Mesenchymal stem cell (in vitro differentiated cells and primary cell): ENCODE results near the gene CPLX4.

Source experiments
- DNase-seq: peaks from one replicate; pipeline ENCODE4 v3.0.0-alpha.2; 2013
- H2AFZ ChIP-seq: one replicate; pipeline ENCODE4 v1.6.1; 2013; ENCODE audit warnings: low read depth, mild to moderate bottlenecking, control low read depth, inconsistent platforms, low read length, moderate library complexity
- H2AK5ac ChIP-seq: 2 replicates; pipeline ENCODE4 v1.6.1; 2013; ENCODE audit warnings: low read length, moderate library complexity, mild to moderate bottlenecking, inconsistent platforms; ENCODE audit not compliant: severe bottlenecking
- H2BK120ac ChIP-seq: one replicate; pipeline ENCODE4 v1.6.1; 2013; ENCODE audit warnings: low read depth, mild to moderate bottlenecking, inconsistent platforms, low read length, moderate library complexity
- H2BK12ac ChIP-seq, 2 experiments: one replicate each; pipeline ENCODE4 v1.6.1; 2013; ENCODE audit warnings: inconsistent platforms in 2 of 2, low read length in 2 of 2, mild to moderate bottlenecking in 2 of 2, moderate library complexity in 2 of 2, control low read depth in 1 of 2
- H2BK15ac ChIP-seq: one replicate; pipeline ENCODE4 v1.6.1; 2013; ENCODE audit warnings: mild to moderate bottlenecking, low read depth, inconsistent platforms; ENCODE audit not compliant: poor library complexity, severe bottlenecking
- H2BK5ac ChIP-seq: 2 replicates; pipeline ENCODE4 v1.6.1; 2013; ENCODE audit warnings: low read depth, mild to moderate bottlenecking, low read length, control low read depth, inconsistent platforms; ENCODE audit not compliant: poor library complexity, severe bottlenecking
- H3K14ac ChIP-seq, 2 experiments: one replicate each; pipeline ENCODE4 v1.6.1; 2013; ENCODE audit warnings: inconsistent platforms in 2 of 2, low read length in 2 of 2, control low read depth in 1 of 2, mild to moderate bottlenecking in 1 of 2, moderate library complexity in 1 of 2
- H3K18ac ChIP-seq, 2 experiments: one replicate each; pipeline ENCODE4 v1.6.1; 2013; ENCODE audit warnings: inconsistent platforms in 2 of 2, low read length in 2 of 2, control low read depth in 1 of 2, low read depth in 1 of 2, mild to moderate bottlenecking in 1 of 2
- H3K23ac ChIP-seq, 2 experiments: one replicate each; pipeline ENCODE4 v1.6.1; 2013; ENCODE audit warnings: inconsistent platforms in 2 of 2, low read length in 2 of 2, mild to moderate bottlenecking in 2 of 2, moderate library complexity in 2 of 2, control low read depth in 1 of 2
- H3K27ac ChIP-seq: 2 replicates; pipeline ENCODE4 v1.5.1; 2013; ENCODE audit warnings: mild to moderate bottlenecking, moderate library complexity, low read length, control low read depth, inconsistent platforms; ENCODE audit not compliant: poor library complexity, severe bottlenecking
- H3K27me3 ChIP-seq, 2 experiments: 2 replicates each; pipeline versions ENCODE4 v1.6.1 to v1.7.0; 2013; ENCODE audit warnings: low read length in 2 of 2, mild to moderate bottlenecking in 2 of 2, moderate library complexity in 2 of 2, control low read depth in 1 of 2, inconsistent platforms in 1 of 2; ENCODE audit not compliant: control insufficient read depth in 1 of 2, insufficient read depth in 1 of 2
- H3K36me3 ChIP-seq, 2 experiments: 2 replicates each; pipeline versions ENCODE4 v1.6.1 to v1.7.0; 2013; ENCODE audit warnings: low read length in 2 of 2, control low read depth in 1 of 2, inconsistent platforms in 1 of 2, low read depth in 1 of 2, mild to moderate bottlenecking in 1 of 2; ENCODE audit not compliant: insufficient read depth in 2 of 2, control insufficient read depth in 1 of 2
- H3K4ac ChIP-seq, 2 experiments: one replicate each; pipeline ENCODE4 v1.6.1; 2013; ENCODE audit warnings: inconsistent platforms in 2 of 2, low read length in 2 of 2, mild to moderate bottlenecking in 2 of 2, moderate library complexity in 2 of 2, control low read depth in 1 of 2, low read depth in 1 of 2
- H3K4me1 ChIP-seq: 2 replicates; pipeline ENCODE4 v1.6.1; 2013; ENCODE audit warnings: low read depth, low read length, control low read depth; ENCODE audit not compliant: control insufficient read depth, insufficient read depth
- H3K4me2 ChIP-seq: 2 replicates; pipeline ENCODE4 v1.6.1; 2013; ENCODE audit warnings: low read length, mild to moderate bottlenecking, inconsistent platforms; ENCODE audit not compliant: poor library complexity, severe bottlenecking
- H3K4me3 ChIP-seq, 2 experiments: 2 replicates each; pipeline versions ENCODE4 v1.5.1 to v1.7.0; 2013; ENCODE audit warnings: low read length in 2 of 2, mild to moderate bottlenecking in 2 of 2, control low read depth in 1 of 2, low read depth in 1 of 2; ENCODE audit not compliant: insufficient read depth in 1 of 2
- H3K79me1 ChIP-seq: replicated peaks from 2 replicates; pipeline ENCODE4 v1.6.1; 2013; ENCODE audit warnings: mild to moderate bottlenecking, control low read depth, low read length, inconsistent platforms; ENCODE audit not compliant: poor library complexity, severe bottlenecking
- H3K9ac ChIP-seq: 2 replicates; pipeline ENCODE4 v1.7.0; 2013; ENCODE audit warnings: mild to moderate bottlenecking, low read length, moderate library complexity
- H3K9me3 ChIP-seq: 2 replicates; pipeline ENCODE4 v1.7.0; 2013; ENCODE audit warnings: mild to moderate bottlenecking, low read length; ENCODE audit not compliant: control insufficient read depth
- H4K8ac ChIP-seq: one replicate; pipeline ENCODE4 v1.6.1; 2013; ENCODE audit warnings: inconsistent platforms, mild to moderate bottlenecking, low read length, moderate library complexity
- H4K91ac ChIP-seq: one replicate; pipeline ENCODE4 v1.6.1; 2013; ENCODE audit warnings: mild to moderate bottlenecking, low read length, inconsistent platforms
- WGBS: methylation state at CpG from one replicate; pipeline ENCODE4 v1.1.7; 2013; ENCODE audit warnings: mixed read lengths; 5-methylcytosine and 5-hydroxymethylcytosine counted together

CPLX4 gene

DNA sequence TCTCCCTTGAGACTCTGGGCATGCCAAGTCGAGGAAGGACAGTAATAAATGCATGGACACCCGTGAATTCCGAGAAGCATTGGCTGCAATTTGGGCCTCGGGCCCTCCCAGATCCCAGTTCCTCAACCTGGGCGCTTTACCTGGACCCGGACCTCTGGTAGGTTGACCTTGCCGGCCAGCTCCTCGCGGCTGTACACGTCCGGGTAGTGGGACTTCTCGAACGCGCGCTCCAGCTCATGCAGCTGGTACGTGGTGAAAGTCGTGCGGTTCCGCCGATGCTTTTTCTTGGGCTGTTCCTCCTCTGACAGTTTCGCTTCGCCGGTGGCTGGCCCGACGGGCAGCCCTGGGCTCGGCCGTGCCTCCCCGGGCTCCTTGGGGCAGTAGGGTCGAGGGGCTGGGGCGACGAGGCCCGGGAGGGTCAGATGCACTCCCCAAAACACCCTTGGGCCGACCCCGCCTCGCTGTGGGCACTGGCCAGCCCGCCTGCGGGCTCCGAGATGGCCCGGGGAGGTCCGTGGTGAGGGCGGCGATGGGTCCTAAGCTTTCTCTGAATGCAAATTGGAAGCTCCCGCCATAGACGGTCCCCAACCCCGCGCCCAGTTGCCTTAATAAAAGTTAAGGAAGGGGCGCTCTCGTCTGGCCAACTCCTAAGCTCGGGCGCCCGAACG lies 46.1 kb downstream of the CPLX4 start:
- H2BK15ac ChIP-seq = peak overlapping the region; percentile 39

DNA sequence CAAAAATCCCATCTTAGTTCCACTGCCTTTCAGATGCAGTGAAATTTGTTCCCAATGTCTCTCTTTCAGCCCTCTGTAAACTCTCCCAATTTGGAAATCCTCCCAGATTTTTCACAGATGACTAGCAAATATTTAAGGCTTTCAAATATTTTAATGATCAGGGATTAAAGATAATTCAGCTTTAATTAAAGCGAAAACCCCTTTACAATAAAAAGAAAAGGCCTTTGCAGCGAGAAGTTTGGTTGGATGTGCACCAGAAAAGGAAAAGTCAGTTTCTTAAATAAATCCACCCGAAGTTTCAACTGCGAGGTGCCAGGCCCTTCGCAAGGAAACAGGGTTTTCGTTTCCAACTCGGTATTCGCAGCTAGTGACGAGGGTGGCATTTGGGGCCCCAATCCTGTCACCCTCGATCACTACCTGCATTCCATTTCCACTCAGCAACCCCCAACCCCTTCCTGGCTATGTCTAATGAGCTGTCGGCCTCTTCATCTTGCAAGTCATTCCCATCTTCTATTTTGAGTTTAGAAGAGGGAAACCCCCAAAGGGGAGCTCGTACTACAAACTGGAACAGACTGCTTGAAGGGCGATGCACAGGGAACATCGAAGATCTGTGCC lies 46.7 kb downstream of the CPLX4 start:
- Histone ChIP-seq H4K8ac (no peak overlapping the region), H3K14ac (no peak overlapping the region)
- WGBS = 27% methylated on average over 14 of the region's 14 CpGs

More for the DNA sequence above, 46.1 kb downstream of the CPLX4 start:
- peak overlapping the region in 1 of 2 experiments; percentile 11 for H3K23ac ChIP-seq
- H3K36me3 ChIP-seq = no peaks in the 10 kb centered on the region
- H3K4ac ChIP-seq = no peak overlapping the region
- peaks cover 29% of the 10 kb centered on the region for H3K4me1 ChIP-seq
- H3K9ac ChIP-seq = no peak overlapping the region
- 5% methylated on average over 44 of the region's 52 CpGs for WGBS
- H3K79me1 ChIP-seq = no peaks in the 10 kb centered on the region
- no peak for DNase-seq
- H3K27me3 ChIP-seq = peaks cover 95 to 98% of the 10 kb centered on the region in 2 experiments
- peak overlapping the region; percentile 14 to 73 for H3K4me3 ChIP-seq
- H2AFZ ChIP-seq = peak overlapping the region; percentile 32
- H3K9me3 ChIP-seq = no peaks in the 10 kb centered on the region
- no peak overlapping the region for H3K14ac ChIP-seq
- H3K27ac ChIP-seq = no peak overlapping the region
- no peak overlapping the region for H2AK5ac ChIP-seq
- no peak overlapping the region for H2BK120ac ChIP-seq
- no peak overlapping the region for H2BK12ac ChIP-seq
- H3K18ac ChIP-seq = no peak overlapping the region
- peak overlapping the region; percentile 51 for H3K4me2 ChIP-seq
- no peak overlapping the region for H4K91ac ChIP-seq
- no peak overlapping the region for H4K8ac ChIP-seq
- no peak overlapping the region for H2BK5ac ChIP-seq

DNA sequence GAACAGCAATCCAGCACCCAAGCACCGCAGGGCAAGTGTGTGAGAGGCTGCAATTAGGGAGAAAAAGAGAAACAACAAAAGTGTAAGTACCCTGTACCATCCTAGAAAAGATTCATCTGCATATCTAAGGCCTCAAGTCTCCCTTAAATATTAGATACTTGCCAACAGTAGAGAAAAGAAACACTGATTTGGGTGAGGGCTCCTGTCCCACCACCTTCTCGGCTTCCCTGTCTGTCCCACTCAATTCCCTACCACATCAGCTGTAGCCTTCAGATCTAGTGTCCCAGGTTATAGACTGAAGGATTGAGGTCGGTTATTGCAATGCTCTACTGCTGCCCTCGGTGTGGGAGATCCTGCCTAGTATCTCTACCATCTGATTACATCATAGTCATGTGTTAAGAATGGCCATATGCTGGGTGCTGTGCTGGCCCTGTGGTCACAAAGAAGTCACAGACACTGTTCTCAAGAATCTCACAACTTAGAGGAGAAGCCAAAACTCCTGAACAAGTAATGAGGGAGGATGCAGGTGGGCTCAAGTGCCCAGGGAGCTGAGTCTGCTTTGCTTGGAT lies 47.7 kb downstream of the CPLX4 start:
- no CpG with 5 or more reads among the region's 4 CpGs for WGBS

More for the DNA sequence above, 46.7 kb downstream of the CPLX4 start:
- Histone ChIP-seq H2BK15ac (no peak overlapping the region), H2AK5ac (no peak overlapping the region), H3K4me2 (no peak overlapping the region), H3K23ac (no peak overlapping the region), H2BK5ac (no peak overlapping the region), H3K27me3 (peaks cover 95 to 98% of the 10 kb centered on the region in 2 experiments), H3K9me3 (no peaks in the 10 kb centered on the region), H3K36me3 (no peaks in the 10 kb centered on the region), H3K9ac (no peak overlapping the region), H2BK120ac (no peak overlapping the region), H3K79me1 (no peaks in the 10 kb centered on the region), H2BK12ac (no peak overlapping the region), H3K27ac (no peak overlapping the region), H4K91ac (no peak overlapping the region), H3K4ac (no peak overlapping the region), H2AFZ (no peak overlapping the region), H3K4me1 (peaks cover 29% of the 10 kb centered on the region), H3K18ac (no peak overlapping the region), H3K4me3 (peak overlapping the region in 1 of 2 experiments; percentile 73)
- no peak for DNase-seq

DNA sequence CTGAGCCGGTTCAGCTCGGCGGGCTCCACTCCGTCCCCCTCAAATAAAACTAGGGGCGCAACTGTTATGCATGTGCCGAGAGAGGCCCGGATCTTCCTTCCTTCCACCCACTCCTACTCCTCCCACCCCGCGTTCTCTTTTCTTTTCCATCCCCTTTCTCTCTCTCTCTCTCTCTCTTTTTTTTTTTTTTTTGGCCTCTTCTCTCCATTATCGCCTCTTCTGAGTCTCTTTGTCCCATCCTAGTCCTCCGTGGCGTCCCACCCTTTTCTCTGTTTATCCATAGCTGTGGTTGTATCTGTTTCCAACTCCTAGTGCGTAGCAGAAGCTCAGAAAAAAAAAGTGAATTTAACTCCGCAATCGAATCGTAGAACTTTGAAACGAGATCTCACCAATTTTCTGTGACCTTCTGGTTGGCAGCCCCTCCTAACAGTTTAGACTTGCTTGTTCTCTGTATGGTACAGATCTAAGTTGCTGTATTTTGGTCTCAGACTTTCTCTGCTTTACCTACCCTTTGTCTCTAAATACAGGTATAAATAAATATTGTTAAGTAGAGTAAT lies 48.8 kb downstream of the CPLX4 start:
- no peak overlapping the region for H2BK120ac ChIP-seq
- no peak overlapping the region for H3K4me2 ChIP-seq
- H3K23ac ChIP-seq = no peak overlapping the region
- no peak overlapping the region for H3K4me3 ChIP-seq
- no peak overlapping the region for H4K8ac ChIP-seq
- peaks cover 31% of the 10 kb centered on the region for H3K4me1 ChIP-seq
- no peak overlapping the region for H2AK5ac ChIP-seq
- H3K27me3 ChIP-seq = peaks cover 95 to 98% of the 10 kb centered on the region in 2 experiments
- H4K91ac ChIP-seq = no peak overlapping the region
- H2BK12ac ChIP-seq = no peak overlapping the region
- no peaks in the 10 kb centered on the region for H3K79me1 ChIP-seq
- H2AFZ ChIP-seq = no peak overlapping the region
- no peak for DNase-seq
- H3K9ac ChIP-seq = no peak overlapping the region
- no peak overlapping the region for H3K27ac ChIP-seq
- H2BK5ac ChIP-seq = no peak overlapping the region
- no peaks in the 10 kb centered on the region for H3K36me3 ChIP-seq
- H2BK15ac ChIP-seq = no peak overlapping the region
- no peak overlapping the region for H3K18ac ChIP-seq
- WGBS = 3% methylated on average over 16 of the region's 17 CpGs
- H3K14ac ChIP-seq = peak overlapping the region in 1 of 2 experiments; percentile 93
- no peak overlapping the region for H3K4ac ChIP-seq
- no peaks in the 10 kb centered on the region for H3K9me3 ChIP-seq

More for the DNA sequence above, 47.7 kb downstream of the CPLX4 start:
- no peak overlapping the region for H4K91ac ChIP-seq
- H3K9me3 ChIP-seq = no peaks in the 10 kb centered on the region
- H3K4me1 ChIP-seq = peaks cover 29% of the 10 kb centered on the region
- H3K36me3 ChIP-seq = no peaks in the 10 kb centered on the region
- H3K27me3 ChIP-seq = peaks cover 95 to 98% of the 10 kb centered on the region in 2 experiments
- no peak overlapping the region for H3K4me3 ChIP-seq
- H3K18ac ChIP-seq = no peak overlapping the region
- no peak overlapping the region for H4K8ac ChIP-seq
- H2AK5ac ChIP-seq = no peak overlapping the region
- no peak overlapping the region for H2BK12ac ChIP-seq
- H3K4me2 ChIP-seq = no peak overlapping the region
- H2BK120ac ChIP-seq = no peak overlapping the region
- no peak overlapping the region for H2AFZ ChIP-seq
- no peak overlapping the region for H2BK5ac ChIP-seq
- H3K14ac ChIP-seq = no peak overlapping the region
- H3K9ac ChIP-seq = no peak overlapping the region
- no peaks in the 10 kb centered on the region for H3K79me1 ChIP-seq
- H3K27ac ChIP-seq = no peak overlapping the region
- no peak for DNase-seq
- H3K23ac ChIP-seq = no peak overlapping the region
- H2BK15ac ChIP-seq = no peak overlapping the region
- no peak overlapping the region for H3K4ac ChIP-seq
